Glomerular visceral epithelial cell (primary cell): Measurements from ENCODE around the gene FBXW10B.
"Not testable (repeated sequence)": the region's sequence is repeated elsewhere in the genome, so short reads cannot be mapped to it uniquely, and the experiment has no call there.

ENCODE experiments used
- DNase-seq: peaks from one replicate; pipeline ENCODE4 v3.0.0-alpha.2; 2016; ENCODE audit errors: extremely low spot score

Gene FBXW10B

DNA sequence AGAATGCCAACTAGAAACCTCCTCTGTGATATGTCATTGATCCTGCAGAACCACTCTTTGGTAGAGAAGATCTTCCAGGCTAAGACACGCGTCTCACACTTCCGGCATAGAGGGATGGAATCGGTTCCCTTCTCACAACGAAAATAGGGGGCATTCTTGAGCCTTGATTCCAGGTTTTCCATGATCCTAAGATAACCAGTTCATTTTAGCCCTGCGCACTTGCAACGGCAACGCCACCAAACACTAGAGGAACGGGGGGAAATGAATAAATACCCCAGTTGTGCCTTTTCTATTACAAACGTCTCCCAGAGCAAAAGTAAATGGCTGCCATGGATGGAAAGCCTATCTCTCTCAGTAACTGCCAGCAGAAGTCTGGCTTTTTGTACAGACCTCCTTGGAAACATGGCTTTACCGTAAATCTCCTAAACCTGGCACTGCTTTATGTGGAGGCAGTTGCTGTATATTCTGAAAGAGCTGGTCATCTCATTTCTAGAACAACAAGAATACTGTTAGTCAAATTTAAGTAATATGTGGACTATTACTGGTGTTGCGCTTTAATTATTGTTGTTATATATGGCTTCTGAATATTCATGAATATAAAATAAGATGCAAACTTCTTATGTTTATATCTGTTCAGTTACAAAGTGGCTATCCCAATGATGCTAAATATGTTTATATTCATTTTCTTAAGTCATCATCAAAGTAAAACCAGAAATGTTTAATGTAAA lies at the start of gene FBXW10B:
TSS of gene FBXW10B (minus strand) at position 374 of the 728 bp plus-strand sequence. CDS start at position 182, 192 bp downstream.
- DNase-seq, result not testable (repeated sequence)

GRCh38 chr17:15663691-15664090 lies 44.2 kb upstream of the FBXW10B start:
- DNase-seq, result no peak

GRCh38 chr17:15663176-15663575 lies 43.7 kb upstream of the FBXW10B start:
- no peak for DNase-seq

GRCh38 chr17:15662681-15663080 lies 43.2 kb upstream of the FBXW10B start:
- no peak for DNase-seq

- no peak for DNase-seq
Measured at GRCh38 chr17:15660077-15660476, 40.6 kb upstream of the FBXW10B start.

GRCh38 chr17:15659663-15660062 lies 40.2 kb upstream of the FBXW10B start:
- DNase-seq, result peak; percentile 79

DNA sequence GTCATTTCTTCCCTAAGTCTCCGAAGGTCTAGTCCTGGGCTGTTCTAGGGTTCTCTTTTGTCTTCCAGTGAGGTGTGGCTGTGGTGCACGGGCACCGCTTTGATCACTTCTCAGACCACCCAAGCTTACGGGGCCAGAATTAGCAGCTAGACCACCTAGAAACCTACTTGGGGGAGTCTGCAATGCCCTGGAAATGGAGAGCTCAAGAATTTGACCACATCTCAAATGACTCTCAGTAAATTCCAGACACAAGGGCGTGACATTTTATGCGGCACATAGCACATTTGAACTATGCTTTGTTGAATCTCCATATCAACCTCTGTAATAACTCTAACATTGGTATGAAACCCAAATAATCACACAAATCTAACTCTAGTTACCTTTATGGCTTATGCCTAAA lies 39.7 kb upstream of the FBXW10B start:
- no peak for DNase-seq

DNA sequence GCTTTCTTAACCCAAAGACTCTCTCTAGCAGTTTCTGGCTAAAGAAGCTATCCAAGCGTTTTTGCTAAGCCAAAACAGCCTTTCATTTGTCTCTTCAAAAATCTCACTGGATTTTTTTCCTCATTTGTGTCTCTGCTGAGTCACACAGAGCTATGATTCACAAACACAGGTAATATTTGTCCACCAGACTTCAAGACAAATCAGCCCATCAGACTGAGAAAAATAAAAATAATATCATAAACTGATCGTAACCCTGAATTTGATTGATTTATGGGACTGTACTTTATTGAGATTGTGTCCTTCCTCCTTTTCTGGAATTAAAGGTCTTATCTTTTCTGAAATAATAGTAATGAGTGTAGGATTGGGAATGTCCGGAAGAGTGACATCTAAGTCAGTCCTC lies 38.8 kb upstream of the FBXW10B start:
- DNase-seq, result no peak

GRCh38 chr17:15657868-15658267 lies 38.4 kb upstream of the FBXW10B start:
- no peak for DNase-seq

DNA sequence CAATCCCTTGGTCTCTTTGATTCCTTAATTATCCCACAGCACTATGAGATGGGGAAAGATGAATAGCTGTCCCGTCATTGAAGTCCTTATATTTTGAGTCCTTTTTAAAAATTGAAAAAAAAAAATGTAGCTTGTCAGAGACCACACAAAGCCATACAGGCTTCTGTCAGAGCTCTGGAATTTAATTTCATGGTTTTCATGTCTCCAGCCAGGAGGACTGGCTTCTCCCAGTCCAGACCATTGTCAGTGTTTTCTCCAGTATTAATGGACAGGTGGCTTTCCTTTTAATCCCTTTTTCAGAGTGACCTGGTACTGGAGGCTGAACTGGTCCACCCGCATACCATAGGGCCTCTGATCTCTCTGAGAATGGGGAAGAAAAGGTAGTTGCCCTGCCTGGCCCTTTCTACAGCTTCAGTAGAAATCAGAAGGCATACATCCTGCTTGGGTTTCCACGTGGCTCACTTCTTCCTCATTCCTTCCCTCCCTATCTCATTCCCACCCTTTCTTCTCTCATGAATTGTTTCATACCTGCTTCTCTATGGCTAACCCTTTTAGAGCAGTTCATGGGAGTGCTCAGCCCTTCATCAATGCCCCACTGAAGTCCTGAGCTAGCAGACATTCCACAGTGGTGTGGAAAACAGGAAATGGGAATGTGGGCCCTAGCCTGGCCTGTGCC lies 35.5 kb upstream of the FBXW10B start:
- DNase-seq, result peak; percentile 46

DNA sequence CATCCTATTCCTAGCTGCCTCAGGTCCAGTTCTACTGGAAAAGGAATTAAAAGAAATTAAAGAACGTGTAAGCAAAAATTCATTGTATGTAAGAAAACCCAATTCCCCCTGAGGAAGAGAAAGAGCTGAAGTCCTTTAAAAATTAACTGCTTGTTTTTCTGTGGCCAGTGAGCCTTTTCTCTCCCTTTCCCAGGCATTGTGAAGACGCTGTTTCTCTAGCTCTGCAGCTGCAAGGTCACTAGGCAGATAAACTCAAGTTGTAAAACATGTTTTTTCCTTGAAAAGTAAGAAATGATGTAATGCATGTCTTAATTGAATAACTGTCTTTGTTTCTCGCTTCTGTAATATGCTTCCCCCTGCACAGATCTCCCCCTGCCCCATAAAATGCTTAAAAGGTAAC lies 34.9 kb upstream of the FBXW10B start:
- not testable (repeated sequence) for DNase-seq

DNA sequence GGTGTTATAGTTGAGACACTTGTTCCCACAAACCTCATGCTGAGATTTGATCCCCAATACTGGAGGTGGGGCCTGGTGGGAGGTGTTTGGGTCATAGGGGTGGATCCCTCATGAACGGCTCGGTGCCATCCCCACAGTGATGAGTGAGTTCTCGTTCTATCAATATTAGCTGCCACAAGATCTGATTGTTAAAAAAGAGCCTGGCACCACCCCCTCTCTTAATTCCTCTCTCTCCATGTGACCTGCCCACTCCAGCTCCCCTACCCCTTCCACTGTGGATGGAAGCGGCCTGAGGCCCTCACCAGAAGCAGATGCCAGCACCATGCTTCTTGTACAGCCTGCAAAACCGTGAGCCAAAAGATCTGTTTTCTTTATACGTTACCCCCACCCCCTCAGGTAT lies 33.5 kb upstream of the FBXW10B start:
- DNase-seq, result no peak

DNA sequence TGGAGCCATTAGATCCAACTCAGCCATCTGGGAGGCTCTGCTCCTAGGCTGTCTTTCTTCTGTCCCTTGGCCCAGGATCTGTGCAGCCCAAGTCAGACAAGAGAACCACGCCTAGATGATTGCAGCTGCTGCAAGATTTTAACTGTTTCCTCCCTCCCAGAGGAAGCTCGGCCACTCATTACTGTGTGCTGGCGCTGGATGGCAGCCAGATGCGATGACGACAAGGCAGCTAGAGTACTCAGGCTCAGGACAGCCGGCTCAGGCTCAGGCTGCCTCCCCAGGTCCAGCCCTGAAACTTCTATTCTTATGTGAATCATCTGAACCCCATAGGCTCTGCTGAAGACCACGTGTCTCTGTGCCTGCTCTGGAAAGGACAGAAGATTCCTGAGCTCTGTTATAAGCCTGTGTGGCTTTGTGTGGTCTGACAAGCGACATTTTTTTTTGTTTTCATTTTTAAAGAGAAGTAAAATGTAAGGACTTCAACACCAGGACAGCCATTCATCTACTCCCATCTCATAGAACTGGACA lies 32.1 kb upstream of the FBXW10B start:
- peak; percentile 99 for DNase-seq

DNA sequence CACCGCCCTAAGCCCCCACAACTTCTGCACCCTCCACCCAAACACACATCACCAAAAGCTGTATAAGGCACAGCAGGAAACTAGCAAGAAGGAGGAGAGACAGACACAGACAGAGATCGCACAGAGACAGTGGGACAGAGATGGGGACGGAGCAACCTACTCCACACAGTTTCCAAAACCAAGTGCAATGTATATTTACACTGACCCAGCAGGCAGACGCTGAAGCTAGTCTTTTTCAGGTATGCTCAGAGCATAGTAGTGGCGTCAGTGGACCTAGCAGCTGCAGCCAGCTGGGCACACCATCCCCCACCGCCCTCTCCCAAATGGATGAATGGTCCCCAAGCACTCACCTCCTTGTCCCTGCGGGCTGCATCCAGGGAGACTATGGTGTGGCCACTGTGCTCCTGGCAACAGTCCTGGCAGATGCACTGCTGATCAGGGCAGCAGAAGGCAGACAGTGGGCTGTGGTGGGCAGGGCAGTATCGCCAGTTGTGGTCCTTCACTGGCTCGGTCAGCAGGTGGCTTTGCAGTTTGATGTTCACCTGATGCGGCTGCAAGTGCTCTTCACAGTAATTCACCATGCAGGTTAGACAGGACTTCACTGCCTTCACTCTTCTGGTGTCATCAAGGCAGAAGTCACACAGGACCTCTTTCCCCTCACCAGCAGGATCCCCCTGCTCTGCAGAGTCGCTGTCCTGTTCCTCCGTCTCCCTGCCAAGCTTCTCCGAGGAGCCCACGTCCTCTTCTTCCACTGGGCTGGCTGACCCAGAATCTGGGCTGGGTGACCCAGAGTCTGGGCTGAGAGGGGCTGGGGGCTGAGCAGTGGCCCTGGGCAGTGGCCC lies 31.5 kb upstream of the FBXW10B start:
- no peak for DNase-seq

- no peak for DNase-seq
Measured at GRCh38 chr17:15649861-15650421, 30.4 kb upstream of the FBXW10B start.

GRCh38 chr17:15648386-15648785 lies 28.9 kb upstream of the FBXW10B start:
- DNase-seq, result no peak

- DNase-seq, result peak; percentile 76
Measured at GRCh38 chr17:15645942-15646312, 26.4 kb upstream of the FBXW10B start.

DNA sequence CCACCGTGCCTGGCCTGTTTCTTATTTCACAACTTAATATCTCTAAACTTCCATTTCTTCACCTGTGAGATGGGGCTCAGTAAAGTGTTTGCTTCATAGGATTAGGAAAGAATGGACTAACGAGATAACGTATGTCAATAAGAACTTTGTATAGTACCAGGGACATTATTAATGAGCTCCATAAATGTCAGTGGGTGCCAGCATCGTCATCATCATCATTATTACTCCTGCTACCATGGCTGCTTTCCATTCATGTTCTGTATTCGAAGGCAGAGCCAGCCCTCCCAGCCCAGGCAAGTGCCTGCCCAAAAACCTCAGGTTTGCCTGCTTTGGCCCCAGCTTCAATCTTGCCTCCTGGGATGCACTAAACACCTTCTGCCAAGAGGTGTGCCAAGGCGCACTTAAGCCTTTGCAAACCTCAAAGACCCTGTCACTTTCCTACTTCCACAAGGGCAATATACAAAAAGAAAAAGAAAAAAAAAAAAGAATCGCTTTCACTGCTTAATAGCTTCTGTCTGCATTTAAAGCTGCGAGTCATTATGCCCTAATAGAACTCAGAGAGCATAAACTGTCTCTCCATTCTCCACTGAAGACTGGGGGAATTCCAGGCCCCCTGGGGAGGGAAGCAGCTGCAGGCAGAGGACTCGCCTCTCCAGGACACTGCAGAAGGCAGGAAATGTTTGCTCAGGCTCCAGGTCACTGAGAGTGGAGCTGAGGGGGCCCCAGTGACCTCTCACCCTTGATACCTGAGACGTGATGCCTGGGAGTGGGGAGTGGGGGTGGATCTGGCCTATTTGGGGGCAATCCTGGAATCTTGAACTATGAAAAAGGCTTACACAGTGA lies 25.8 kb upstream of the FBXW10B start:
- peak; percentile 86 for DNase-seq

GRCh38 chr17:15642505-15643251 lies 23.2 kb upstream of the FBXW10B start:
- not testable (repeated sequence) for DNase-seq

GRCh38 chr17:15642014-15642413 lies 22.5 kb upstream of the FBXW10B start:
- not testable (repeated sequence) for DNase-seq
